Ascending aorta (tissue), 2 donors: ENCODE data around the gene CTSW. TPM values are rescaled to one million over a fixed set of nuclear protein-coding genes. Genes with fewer than 3 reads are reported as not detected.

Experiments used
- DNase-seq, 2 donors: peaks; one replicate each; pipeline ENCODE4 v3.0.0-alpha.2; 2019; ENCODE audit warnings: low spot score in 2 of 2
- H3K27ac ChIP-seq, 2 donors: fragments of 200-600 bp; sonication (generic); one replicate each; pipeline ENCODE4 v1.5.1; 2016 to 2017; ENCODE audit warnings: mild to moderate bottlenecking in 1 of 2
- H3K27me3 ChIP-seq: fragments of 200-600 bp; sonication (generic); one replicate; pipeline ENCODE4 v1.5.1; 2017
- H3K36me3 ChIP-seq, 2 donors: fragments of 200-600 bp; sonication (generic); one replicate each; pipeline ENCODE4 v1.5.1; 2016
- H3K4me1 ChIP-seq, 2 donors: fragments of 200-600 bp; sonication (generic); one replicate each; pipeline ENCODE4 v1.5.1; 2016 to 2017; ENCODE audit warnings: mild to moderate bottlenecking in 1 of 2
- H3K4me3 ChIP-seq, 2 donors: fragments of 200-600 bp; sonication (generic); one replicate each; pipeline ENCODE4 v1.5.1; 2016 to 2017; ENCODE audit warnings: mild to moderate bottlenecking in 1 of 2
- H3K9me3 ChIP-seq, 2 donors: fragments of 200-600 bp; sonication (generic); one replicate each; pipeline ENCODE4 v1.5.1; 2016
- CTCF ChIP-seq, 3 experiments: fragments of 200-600 bp in 2 of 3; fragments of 450-650 bp in 1 of 3; sonication (generic) in 2 of 3; IDR thresholded peaks; one replicate each; pipeline ENCODE4 v1.5.1; 2016 to 2019; ENCODE audit warnings: antibody characterized with exemption in 3 of 3, mild to moderate bottlenecking in 1 of 3, moderate library complexity in 1 of 3
- intact Hi-C: fragments of 100-400 bp; cut with DNase I; formaldehyde crosslinking; loops from one replicate; pipeline ENCODE4 v1.15.1; 2023
- total RNA-seq: library from RNA; depleted of rRNA; stranded (reverse); fragments of >200 nt; gene quantifications from one replicate; pipeline ENCODE4 v1.1.0, GENCODE V29; 2016

The CTSW gene
- total RNA-seq, 1 donor from 2014 or later = not detected

- H3K27ac ChIP-seq = peak overlapping the region; percentile 12 to 92
Measured at GRCh38 chr11:65869643-65870306, 9.9 kb upstream of the CTSW start.

GRCh38 chr11:65870307-65870658 lies 9.4 kb upstream of the CTSW start:
- no peaks in the 10 kb centered on the region for H3K27me3 ChIP-seq
- H3K4me3 ChIP-seq = no peak overlapping the region
- intact Hi-C loops = no loop called here
- H3K27ac ChIP-seq = peak overlapping the region; percentile 12 to 92
- H3K4me1 ChIP-seq = peaks cover 3 to 17% of the 10 kb centered on the region in 2 donors
- H3K9me3 ChIP-seq = no peaks in the 10 kb centered on the region
- H3K36me3 ChIP-seq = peaks cover 27 to 43% of the 10 kb centered on the region in 2 donors
- no peak for TF ChIP-seq CTCF (IDR thresholded peaks at IDR 0.05)
- no peak for DNase-seq

More at GRCh38 chr11:65869643-65870306, 9.9 kb upstream of the CTSW start:
- Histone ChIP-seq H3K36me3 (peaks cover 32 to 48% of the 10 kb centered on the region in 2 donors), H3K4me1 (peaks cover 3 to 17% of the 10 kb centered on the region in 2 donors), H3K4me3 (no peak overlapping the region), H3K9me3 (no peaks in the 10 kb centered on the region), H3K27me3 (no peaks in the 10 kb centered on the region)
- TF ChIP-seq CTCF (IDR thresholded peaks at IDR 0.05) = no peak
- intact Hi-C loops = no loop called here
- no peak for DNase-seq

- no peak for DNase-seq
- Histone ChIP-seq H3K4me1 (peaks cover 3 to 17% of the 10 kb centered on the region in 2 donors), H3K9me3 (no peaks in the 10 kb centered on the region), H3K4me3 (peak overlapping the region in 1 of 2 donors; percentile 92), H3K27me3 (no peaks in the 10 kb centered on the region), H3K36me3 (peaks cover 19 to 36% of the 10 kb centered on the region in 2 donors), H3K27ac (peak overlapping the region; percentile 92 to 99)
- intact Hi-C loops = no loop called here
- TF ChIP-seq CTCF (IDR thresholded peaks at IDR 0.05) = no peak
Measured at GRCh38 chr11:65870706-65871681, 8.6 kb upstream of the CTSW start.

GRCh38 chr11:65871811-65872548 lies 7.7 kb upstream of the CTSW start:
- no peaks in the 10 kb centered on the region for H3K9me3 ChIP-seq
- intact Hi-C loops = no loop called here
- H3K27ac ChIP-seq = peak overlapping the region; percentile 92 to 99
- no peak for DNase-seq
- no peaks in the 10 kb centered on the region for H3K27me3 ChIP-seq
- peaks cover 10 to 26% of the 10 kb centered on the region in 2 donors for H3K36me3 ChIP-seq
- H3K4me3 ChIP-seq = peak overlapping the region; percentile 67 to 92
- TF ChIP-seq CTCF (IDR thresholded peaks at IDR 0.05) = peak in 1 of 3 experiments; percentile 19
- peaks cover 3 to 17% of the 10 kb centered on the region in 2 donors for H3K4me1 ChIP-seq

GRCh38 chr11:65872586-65873317 lies 6.9 kb upstream of the CTSW start, which contains the start of gene EFEMP2:
EFEMP2 (minus strand) TSS chr11:65872800; CDS start chr11:65872354, 446 bp downstream.
- Histone ChIP-seq H3K27me3 (no peaks in the 10 kb centered on the region), H3K27ac (peak within 1 kb of the TSS; percentile 92 to 99), H3K4me1 (peaks cover 3 to 17% of the 10 kb centered on the region in 2 donors), H3K36me3 (peaks cover 8 to 18% of the 10 kb centered on the region in 2 donors), H3K4me3 (peak within 1 kb of the TSS; percentile 67 to 92), H3K9me3 (no peaks in the 10 kb centered on the region)
- no peak for TF ChIP-seq CTCF (IDR thresholded peaks at IDR 0.05)
- intact Hi-C loops = loop anchor here (1.0 kb wide), 3 partner anchors 12 to 47 kb away; partner anchors contain the start of genes C11orf68, DRAP1, FIBP and MUS81
- no peak for DNase-seq
